Measurements from ENCODE around the gene ERAL1.
"Not testable (repeated sequence)": the region's sequence is repeated elsewhere in the genome, so short reads cannot be mapped to it uniquely, and the experiment has no call there.

Gene ERAL1

GRCh38 chr17:28901866-28902818 lies 47.3 kb downstream of the ERAL1 start:
- peak; percentile 66 for DNase-seq

GRCh38 chr17:28902819-28903545 lies 48.2 kb downstream of the ERAL1 start, which contains the start of gene DHRS13:
DHRS13 (minus strand) TSS chr17:28903079; CDS start chr17:28902944, 135 bp downstream.
- DNase-seq = peak; percentile 94

- DNase-seq = not testable (repeated sequence)
Observed at GRCh38 chr17:28903546-28903841, 48.7 kb downstream of the ERAL1 start.

GRCh38 chr17:28904800-28905199 lies 50.0 kb downstream of the ERAL1 start:
- DNase-seq = no peak

- no peak for DNase-seq
Observed at GRCh38 chr17:28906276-28906675, 51.5 kb downstream of the ERAL1 start.

GRCh38 chr17:28906706-28907438 lies 52.1 kb downstream of the ERAL1 start:
- DNase-seq = no peak

- no peak for DNase-seq
Observed at GRCh38 chr17:28907709-28908475, 53.1 kb downstream of the ERAL1 start.

GRCh38 chr17:28908640-28909167 lies 53.9 kb downstream of the ERAL1 start:
- DNase-seq = no peak

GRCh38 chr17:28910534-28910933 lies 55.7 kb downstream of the ERAL1 start:
- DNase-seq = no peak
